Measurements from ENCODE around the gene EAF2.
A peak's percentile ranks its signal among the peaks of the same experiment; 100 is the strongest.

EAF2 gene

GRCh38 chr3:121819236-121819635 is 15.8 kb upstream of the EAF2 start:
- H4K20me1 ChIP-seq (ENCODE audit: control insufficient read depth, insufficient read depth, low read depth, low read length): no peaks in the 10 kb centered on the region
- peaks cover 15% of the 10 kb centered on the region for H3K9me3 ChIP-seq (ENCODE audit: control insufficient read depth, insufficient read depth, low read length)
- peaks cover 49% of the 10 kb centered on the region for H3K4me1 ChIP-seq (ENCODE audit: control insufficient read depth, low read length)
- no peak overlapping the region for H3K27ac ChIP-seq (ENCODE audit: low read depth, low read length)
- peaks cover 95% of the 10 kb centered on the region for H3K79me2 ChIP-seq (ENCODE audit: control insufficient read depth, low read length)
- TF ChIP-seq EZH2phosphoT487 (IDR thresholded peaks at IDR 0.05; ENCODE audit: borderline replicate concordance, low read length): no peak
- H3K4me3 ChIP-seq (ENCODE audit: low read length): no peak overlapping the region
- no peaks in the 10 kb centered on the region for H3K27me3 ChIP-seq (ENCODE audit: control insufficient read depth, low read length)
- no peak overlapping the region for H3K4me2 ChIP-seq (ENCODE audit: low read length)
- peaks cover 16% of the 10 kb centered on the region for H3F3A ChIP-seq (ENCODE audit: control insufficient read depth, insufficient read depth)
- H3K9me2 ChIP-seq (replicated peaks; ENCODE audit: control insufficient read depth, low read length): no peaks in the 10 kb centered on the region
- H3K36me3 ChIP-seq (ENCODE audit: control insufficient read depth, low read length): peaks cover 88% of the 10 kb centered on the region

GRCh38 chr3:121821421-121822199 is 13.4 kb upstream of the EAF2 start:
- Histone ChIP-seq H3K4me2 (ENCODE audit: low read length) (peak overlapping the region; percentile 22), H3K79me2 (ENCODE audit: control insufficient read depth, low read length) (peaks cover 94% of the 10 kb centered on the region), H3F3A (ENCODE audit: control insufficient read depth, insufficient read depth) (peaks cover 16% of the 10 kb centered on the region), H3K9me3 (ENCODE audit: control insufficient read depth, insufficient read depth, low read length) (peaks cover 17% of the 10 kb centered on the region), H3K9me2 (replicated peaks; ENCODE audit: control insufficient read depth, low read length) (no peaks in the 10 kb centered on the region), H3K27ac (ENCODE audit: low read depth, low read length) (peak overlapping the region; percentile 31), H4K20me1 (ENCODE audit: control insufficient read depth, insufficient read depth, low read depth, low read length) (no peaks in the 10 kb centered on the region), H3K36me3 (ENCODE audit: control insufficient read depth, low read length) (peaks cover 93% of the 10 kb centered on the region), H3K27me3 (ENCODE audit: control insufficient read depth, low read length) (no peaks in the 10 kb centered on the region), H3K4me3 (ENCODE audit: low read length) (no peak overlapping the region), H3K4me1 (ENCODE audit: control insufficient read depth, low read length) (peaks cover 43% of the 10 kb centered on the region)
- no peak for TF ChIP-seq EZH2phosphoT487 (IDR thresholded peaks at IDR 0.05; ENCODE audit: borderline replicate concordance, low read length)
- no peak for TF ChIP-seq CTCF (IDR thresholded peaks at IDR 0.05; ENCODE audit: low read depth, low read length, poor library complexity, severe bottlenecking)

GRCh38 chr3:121822973-121823372 is 12.0 kb upstream of the EAF2 start:
- H3K27me3 ChIP-seq (ENCODE audit: control insufficient read depth, low read length): no peaks in the 10 kb centered on the region
- H3K27ac ChIP-seq (ENCODE audit: low read depth, low read length): no peak overlapping the region
- no peak overlapping the region for H3K4me3 ChIP-seq (ENCODE audit: low read length)
- H4K20me1 ChIP-seq (ENCODE audit: control insufficient read depth, insufficient read depth, low read depth, low read length): no peaks in the 10 kb centered on the region
- peaks cover 93% of the 10 kb centered on the region for H3K79me2 ChIP-seq (ENCODE audit: control insufficient read depth, low read length)
- no peak overlapping the region for H3K4me2 ChIP-seq (ENCODE audit: low read length)
- peaks cover 17% of the 10 kb centered on the region for H3K9me3 ChIP-seq (ENCODE audit: control insufficient read depth, insufficient read depth, low read length)
- H3K9me2 ChIP-seq (replicated peaks; ENCODE audit: control insufficient read depth, low read length): no peaks in the 10 kb centered on the region
- peaks cover 16% of the 10 kb centered on the region for H3F3A ChIP-seq (ENCODE audit: control insufficient read depth, insufficient read depth)
- peaks cover 36% of the 10 kb centered on the region for H3K4me1 ChIP-seq (ENCODE audit: control insufficient read depth, low read length)
- TF ChIP-seq EZH2phosphoT487 (IDR thresholded peaks at IDR 0.05; ENCODE audit: borderline replicate concordance, low read length) (no peak), CTCF (IDR thresholded peaks at IDR 0.05; ENCODE audit: low read depth, low read length, poor library complexity, severe bottlenecking) (no peak)
- H3K36me3 ChIP-seq (ENCODE audit: control insufficient read depth, low read length): peaks cover 93% of the 10 kb centered on the region

- TF ChIP-seq EZH2phosphoT487 (IDR thresholded peaks at IDR 0.05; ENCODE audit: borderline replicate concordance, low read length) (no peak), CTCF (IDR thresholded peaks at IDR 0.05; ENCODE audit: low read depth, low read length, poor library complexity, severe bottlenecking) (no peak)
- H3K27me3 ChIP-seq (ENCODE audit: control insufficient read depth, low read length): no peaks in the 10 kb centered on the region
- no peaks in the 10 kb centered on the region for H4K20me1 ChIP-seq (ENCODE audit: control insufficient read depth, insufficient read depth, low read depth, low read length)
- peaks cover 90% of the 10 kb centered on the region for H3K36me3 ChIP-seq (ENCODE audit: control insufficient read depth, low read length)
- peak overlapping the region; percentile 80 for H3K4me3 ChIP-seq (ENCODE audit: low read length)
- peaks cover 96% of the 10 kb centered on the region for H3K79me2 ChIP-seq (ENCODE audit: control insufficient read depth, low read length)
- H3K4me1 ChIP-seq (ENCODE audit: control insufficient read depth, low read length): peaks cover 65% of the 10 kb centered on the region
- H3F3A ChIP-seq (ENCODE audit: control insufficient read depth, insufficient read depth): no peaks in the 10 kb centered on the region
- no peaks in the 10 kb centered on the region for H3K9me3 ChIP-seq (ENCODE audit: control insufficient read depth, insufficient read depth, low read length)
- H3K4me2 ChIP-seq (ENCODE audit: low read length): peak overlapping the region; percentile 95
- H3K9me2 ChIP-seq (replicated peaks; ENCODE audit: control insufficient read depth, low read length): no peaks in the 10 kb centered on the region
- peak overlapping the region; percentile 81 for H3K27ac ChIP-seq (ENCODE audit: low read depth, low read length)
These were observed 795 bp upstream of the EAF2 start for GRCh38 chr3:121834157-121834670.

Data from DOHH2 (cell line).